Suprapubic skin (tissue), 4 donors: ENCODE results near the gene STARD13. TPM values are rescaled to one million over a fixed set of nuclear protein-coding genes. Genes with fewer than 3 reads are reported as not detected.

Source experiments
- DNase-seq, 2 donors: peaks; one replicate each; pipeline ENCODE4 v3.0.0-alpha.2; 2019; ENCODE audit warnings: low spot score in 2 of 2
- H3K27ac ChIP-seq: fragments of 200-600 bp; sonication (generic); one replicate; pipeline ENCODE4 v1.5.1; 2019
- H3K27me3 ChIP-seq: fragments of 200-600 bp; sonication (generic); one replicate; pipeline ENCODE4 v1.5.1; 2019
- H3K36me3 ChIP-seq: fragments of 200-600 bp; sonication (generic); one replicate; pipeline ENCODE4 v1.5.1; 2019
- H3K4me1 ChIP-seq: fragments of 200-600 bp; sonication (generic); one replicate; pipeline ENCODE4 v1.5.1; 2019
- H3K4me3 ChIP-seq: fragments of 200-600 bp; sonication (generic); one replicate; pipeline ENCODE4 v1.5.1; 2019; ENCODE audit warnings: mild to moderate bottlenecking
- H3K9me3 ChIP-seq: fragments of 200-600 bp; sonication (generic); one replicate; pipeline ENCODE4 v1.5.1; 2019
- CTCF ChIP-seq, 2 donors: fragments of 200-600 bp in 1 of 2; fragments of 450-650 bp in 1 of 2; sonication (generic) in 1 of 2; IDR thresholded peaks; one replicate each; pipeline ENCODE4 v1.5.1; 2016 to 2019; ENCODE audit warnings: antibody characterized with exemption in 2 of 2, mild to moderate bottlenecking in 1 of 2, moderate library complexity in 1 of 2
- EP300 ChIP-seq: sonication (generic); formaldehyde crosslinking; IDR thresholded peaks from one replicate; pipeline ENCODE4 v1.6.1; 2017; ENCODE audit warnings: antibody characterized with exemption
- POLR2A ChIP-seq, 2 donors: fragments of 450-650 bp; IDR thresholded peaks; one replicate each; pipeline ENCODE4 v1.6.1; 2017; ENCODE audit warnings: antibody characterized with exemption in 2 of 2, mild to moderate bottlenecking in 2 of 2, moderate library complexity in 2 of 2
- POLR2AphosphoS5 ChIP-seq, 3 donors: sonication (generic); formaldehyde crosslinking; IDR thresholded peaks; one replicate each; pipeline ENCODE4 v1.6.1; 2017; ENCODE audit warnings: antibody characterized with exemption in 3 of 3
- WGBS: methylation state at CpG from one replicate; pipeline ENCODE4 v1.1.5; 2018; 5-methylcytosine and 5-hydroxymethylcytosine counted together
- total RNA-seq, 4 donors: library from RNA; depleted of rRNA; stranded (reverse); fragments of >200 nt; gene quantifications; one replicate each; pipeline ENCODE4 v1.1.0, GENCODE V29; 2016

The STARD13 gene
- total RNA-seq, 4 donors from 2014 or later, result 7.9 to 31.4 (median 15.9) TPM

GRCh38 chr13:33138441-33138840 is 147.1 kb downstream of the STARD13 start:
- peaks cover 11% of the 10 kb centered on the region for H3K4me1 ChIP-seq
- peak overlapping the region; percentile 7 for H3K27ac ChIP-seq
- H3K27me3 ChIP-seq, result no peaks in the 10 kb centered on the region
- TF ChIP-seq POLR2AphosphoS5 (IDR thresholded peaks at IDR 0.05) (no peak), CTCF (IDR thresholded peaks at IDR 0.05) (no peak)
- H3K9me3 ChIP-seq, result no peaks in the 10 kb centered on the region
- no peak overlapping the region for H3K4me3 ChIP-seq
- peaks cover 10% of the 10 kb centered on the region for H3K36me3 ChIP-seq
- DNase-seq, result no peak
- 82% methylated on average over 14 of the region's 14 CpGs for WGBS

GRCh38 chr13:33137721-33138120 is 147.8 kb downstream of the STARD13 start:
- no peak for DNase-seq
- Histone ChIP-seq H3K4me3 (no peak overlapping the region), H3K27ac (no peak overlapping the region), H3K36me3 (peaks cover 10% of the 10 kb centered on the region), H3K4me1 (peaks cover 15% of the 10 kb centered on the region), H3K27me3 (no peaks in the 10 kb centered on the region), H3K9me3 (no peaks in the 10 kb centered on the region)
- TF ChIP-seq CTCF (IDR thresholded peaks at IDR 0.05), result no peak
- no peak for TF ChIP-seq EP300
- no peak for TF ChIP-seq POLR2AphosphoS5 (IDR thresholded peaks at IDR 0.05)
- no peak for TF ChIP-seq POLR2A (IDR thresholded peaks at IDR 0.05)
- WGBS, result 74% methylated on average over 4 of the region's 4 CpGs

- Histone ChIP-seq H3K4me1 (peaks cover 15% of the 10 kb centered on the region), H3K36me3 (peaks cover 6% of the 10 kb centered on the region), H3K9me3 (no peaks in the 10 kb centered on the region), H3K27ac (no peak overlapping the region), H3K27me3 (no peaks in the 10 kb centered on the region), H3K4me3 (no peak overlapping the region)
- 85% methylated on average over 1 of the region's 1 CpG for WGBS
- DNase-seq, result no peak
- no peak for TF ChIP-seq POLR2AphosphoS5 (IDR thresholded peaks at IDR 0.05)
Measured at GRCh38 chr13:33135097-33135496, 150.5 kb downstream of the STARD13 start.

- WGBS, result 55% methylated on average over 3 of the region's 3 CpGs
- DNase-seq, result no peak
- H3K27me3 ChIP-seq, result no peaks in the 10 kb centered on the region
- peaks cover 13% of the 10 kb centered on the region for H3K4me1 ChIP-seq
- no peak overlapping the region for H3K27ac ChIP-seq
- TF ChIP-seq CTCF (IDR thresholded peaks at IDR 0.05) (no peak), POLR2AphosphoS5 (IDR thresholded peaks at IDR 0.05) (no peak), EP300 (no peak), POLR2A (IDR thresholded peaks at IDR 0.05) (no peak)
- H3K36me3 ChIP-seq, result peaks cover 15% of the 10 kb centered on the region
- H3K4me3 ChIP-seq, result no peak overlapping the region
- no peaks in the 10 kb centered on the region for H3K9me3 ChIP-seq
Measured at GRCh38 chr13:33134213-33134612, 151.3 kb downstream of the STARD13 start.

GRCh38 chr13:33132644-33133440 is 152.7 kb downstream of the STARD13 start:
- WGBS, result 61% methylated on average over 1 of the region's 1 CpG
- DNase-seq, result no peak
- TF ChIP-seq POLR2A (IDR thresholded peaks at IDR 0.05), result no peak
- TF ChIP-seq EP300, result no peak
- no peak for TF ChIP-seq CTCF (IDR thresholded peaks at IDR 0.05)
- no peak for TF ChIP-seq POLR2AphosphoS5 (IDR thresholded peaks at IDR 0.05)
- H3K27ac ChIP-seq, result peak overlapping the region; percentile 14
- H3K4me3 ChIP-seq, result no peak overlapping the region
- H3K9me3 ChIP-seq, result no peaks in the 10 kb centered on the region
- H3K4me1 ChIP-seq, result peaks cover 6% of the 10 kb centered on the region
- H3K36me3 ChIP-seq, result peaks cover 21% of the 10 kb centered on the region
- no peaks in the 10 kb centered on the region for H3K27me3 ChIP-seq
